Neuronal stem cell (in vitro differentiated cells): ENCODE measurements around the gene SLC16A7.

Experiments used
- DNase-seq: peaks from one replicate; pipeline ENCODE4 v3.0.0-alpha.2; 2013; ENCODE audit warnings: low spot score
- H2AFZ ChIP-seq: one replicate; pipeline ENCODE4 v1.6.1; 2013; ENCODE audit warnings: mild to moderate bottlenecking, low read length, inconsistent platforms
- H2AK5ac ChIP-seq: 2 replicates; pipeline ENCODE4 v1.6.1; 2013; ENCODE audit warnings: low read depth, mild to moderate bottlenecking, inconsistent platforms, low read length, moderate library complexity, mixed read lengths
- H2BK120ac ChIP-seq: 2 replicates; pipeline ENCODE4 v1.6.1; 2013; ENCODE audit warnings: low read depth, mild to moderate bottlenecking, inconsistent platforms, low read length, moderate library complexity, mixed read lengths
- H2BK12ac ChIP-seq: one replicate; pipeline ENCODE4 v1.6.1; 2013; ENCODE audit warnings: low read length, inconsistent platforms
- H2BK15ac ChIP-seq: 2 replicates; pipeline ENCODE4 v1.6.1; 2013; ENCODE audit warnings: mild to moderate bottlenecking, low read length, inconsistent platforms, mixed read lengths
- H2BK5ac ChIP-seq: one replicate; pipeline ENCODE4 v1.6.1; 2013; ENCODE audit warnings: inconsistent platforms, mild to moderate bottlenecking, low read length, moderate library complexity
- H3K14ac ChIP-seq: one replicate; pipeline ENCODE4 v1.6.1; 2013; ENCODE audit warnings: low read length, inconsistent platforms
- H3K18ac ChIP-seq: 2 replicates; pipeline ENCODE4 v1.6.1; 2013; ENCODE audit warnings: low read length, inconsistent platforms
- H3K23ac ChIP-seq: 2 replicates; pipeline ENCODE4 v1.6.1; 2013; ENCODE audit warnings: low read depth, mild to moderate bottlenecking, mixed read lengths, low read length, inconsistent platforms; ENCODE audit not compliant: poor library complexity
- H3K27ac ChIP-seq: replicated peaks from 3 replicates; pipeline ENCODE4 v1.5.1; 2013; ENCODE audit warnings: low read length, inconsistent platforms
- H3K27me3 ChIP-seq, 3 experiments: 2 replicates each; pipeline ENCODE4 v1.6.1; 2013; ENCODE audit warnings: low read length in 3 of 3, mild to moderate bottlenecking in 2 of 3, inconsistent platforms in 1 of 3, low read depth in 1 of 3, mixed read lengths in 1 of 3, moderate library complexity in 1 of 3; ENCODE audit not compliant: control insufficient read depth in 3 of 3, insufficient read depth in 3 of 3
- H3K36me3 ChIP-seq, 2 donors: replicated peaks in 1 of 2; 2 replicates each; pipeline ENCODE4 v1.6.1; 2013; ENCODE audit warnings: low read length in 2 of 2; ENCODE audit not compliant: control insufficient read depth in 2 of 2, insufficient read depth in 2 of 2
- H3K4ac ChIP-seq: 2 replicates; pipeline ENCODE4 v1.6.1; 2013; ENCODE audit warnings: inconsistent platforms, mild to moderate bottlenecking, low read length, moderate library complexity
- H3K4me1 ChIP-seq, 2 donors: 1 replicate in 1 of 2; 2 replicates in 1 of 2; pipeline ENCODE4 v1.6.1; 2013; ENCODE audit warnings: low read length in 2 of 2, low read depth in 1 of 2; ENCODE audit not compliant: control insufficient read depth in 2 of 2, insufficient read depth in 1 of 2
- H3K4me2 ChIP-seq: one replicate; pipeline ENCODE4 v1.6.1; 2013; ENCODE audit warnings: mild to moderate bottlenecking, low read length, inconsistent platforms; ENCODE audit not compliant: insufficient read depth, poor library complexity, severe bottlenecking
- H3K4me3 ChIP-seq, 2 donors: 2 replicates each; pipeline ENCODE4 v1.5.1; 2013; ENCODE audit warnings: low read length in 2 of 2, mild to moderate bottlenecking in 2 of 2, inconsistent platforms in 1 of 2, moderate library complexity in 1 of 2
- H3K79me1 ChIP-seq: one replicate; pipeline ENCODE4 v1.6.1; 2013; ENCODE audit warnings: low read depth, mild to moderate bottlenecking, inconsistent platforms, low read length, moderate library complexity
- H3K9ac ChIP-seq: one replicate; pipeline ENCODE4 v1.6.1; 2013; ENCODE audit warnings: mild to moderate bottlenecking, low read depth, low read length, inconsistent platforms; ENCODE audit not compliant: poor library complexity
- H3K9me3 ChIP-seq, 2 donors: replicated peaks in 1 of 2; 2 replicates each; pipeline versions ENCODE3 to v1.6.1; 2013; ENCODE audit warnings: low read length in 2 of 2, mild to moderate bottlenecking in 2 of 2, inconsistent platforms in 1 of 2, low read depth in 1 of 2, mixed read lengths in 1 of 2, moderate library complexity in 1 of 2; ENCODE audit not compliant: control insufficient read depth in 2 of 2, insufficient read depth in 1 of 2
- H4K8ac ChIP-seq: one replicate; pipeline ENCODE4 v1.6.1; 2013; ENCODE audit warnings: low read depth, mild to moderate bottlenecking, inconsistent platforms, low read length, moderate library complexity
- H4K91ac ChIP-seq: one replicate; pipeline ENCODE4 v1.6.1; 2013; ENCODE audit warnings: low read length, low read depth, mild to moderate bottlenecking, inconsistent platforms; ENCODE audit not compliant: poor library complexity
- WGBS, 2 donors: extraction: QIAGEN DNeasy Blood & Tissue Kit; methylation state at CpG; one replicate each; pipeline ENCODE4 v1.1.7; 2013; ENCODE audit warnings: missing lambda C conversion rate in 2 of 2, mixed read lengths in 1 of 2; ENCODE audit not compliant: insufficient read length in 2 of 2, insufficient replicate concordance in 1 of 2; ENCODE audit errors: extremely low coverage in 2 of 2; 5-methylcytosine and 5-hydroxymethylcytosine counted together

Gene SLC16A7

DNA sequence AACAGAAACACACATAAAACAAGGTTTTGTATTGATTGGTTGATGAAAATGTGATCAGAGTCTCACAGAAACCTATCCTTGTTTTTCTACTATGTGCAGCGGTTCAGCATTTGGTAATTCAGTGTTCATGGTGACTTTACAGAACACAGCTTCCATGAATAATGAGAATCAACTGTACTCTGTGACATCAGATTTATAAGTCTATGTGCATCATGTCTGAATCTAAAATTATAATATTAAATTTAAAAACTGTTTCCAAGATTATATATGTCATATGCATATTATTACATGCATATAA, 104.3 kb downstream of the SLC16A7 start:
- H2BK120ac ChIP-seq = no peak overlapping the region
- no peak overlapping the region for H3K4ac ChIP-seq
- H2BK5ac ChIP-seq = no peak overlapping the region
- H2BK12ac ChIP-seq = no peak overlapping the region
- no peak overlapping the region for H3K23ac ChIP-seq
- H2AK5ac ChIP-seq = no peak overlapping the region
- H2BK15ac ChIP-seq = no peak overlapping the region
- no peaks in the 10 kb centered on the region for H3K36me3 ChIP-seq
- no peak overlapping the region for H3K4me3 ChIP-seq
- H3K9me3 ChIP-seq = no peaks in the 10 kb centered on the region
- H3K14ac ChIP-seq = no peak overlapping the region
- no peaks in the 10 kb centered on the region for H3K27me3 ChIP-seq
- H3K79me1 ChIP-seq = no peaks in the 10 kb centered on the region
- no peak overlapping the region for H3K18ac ChIP-seq
- no peaks in the 10 kb centered on the region for H3K4me1 ChIP-seq
- no peak overlapping the region for H2AFZ ChIP-seq
- H4K8ac ChIP-seq = no peak overlapping the region
- no peak overlapping the region for H3K9ac ChIP-seq
- H3K27ac ChIP-seq = no peak overlapping the region
- no CpG with 5 or more reads among the region's 1 CpG for WGBS, 2 donors
- no peak for DNase-seq
- H4K91ac ChIP-seq = no peak overlapping the region
- H3K4me2 ChIP-seq = no peak overlapping the region

DNA sequence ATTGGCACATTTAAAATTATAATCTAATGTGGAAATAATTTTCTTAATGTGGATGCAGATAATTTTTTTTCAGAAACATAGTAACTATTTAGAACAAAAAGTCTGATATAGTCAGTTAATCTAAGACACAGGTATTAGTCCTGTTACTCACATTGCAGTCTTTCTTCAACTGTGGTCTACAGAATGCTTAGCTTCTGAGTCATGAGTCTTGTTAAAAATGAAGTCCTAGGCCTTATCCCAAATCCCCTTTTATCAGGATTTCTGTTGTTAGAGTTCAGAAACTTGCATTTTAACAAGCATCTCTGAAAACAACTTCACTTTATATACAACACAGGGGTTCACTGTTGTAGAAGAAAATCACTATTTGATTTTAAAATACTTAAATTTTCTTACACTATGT, 112.2 kb downstream of the SLC16A7 start:
- H3K79me1 ChIP-seq = no peaks in the 10 kb centered on the region
- no peak overlapping the region for H3K4me2 ChIP-seq
- no peak overlapping the region for H4K8ac ChIP-seq
- no peak overlapping the region for H3K4ac ChIP-seq
- DNase-seq = no peak
- H3K9me3 ChIP-seq = no peaks in the 10 kb centered on the region
- H2BK5ac ChIP-seq = no peak overlapping the region
- no peak overlapping the region for H2BK120ac ChIP-seq
- no peaks in the 10 kb centered on the region for H3K27me3 ChIP-seq
- H3K18ac ChIP-seq = no peak overlapping the region
- H3K14ac ChIP-seq = no peak overlapping the region
- H3K27ac ChIP-seq = no peak overlapping the region
- H4K91ac ChIP-seq = no peak overlapping the region
- H3K4me3 ChIP-seq = no peak overlapping the region
- no peak overlapping the region for H2AK5ac ChIP-seq
- no peak overlapping the region for H3K9ac ChIP-seq
- H3K23ac ChIP-seq = no peak overlapping the region
- no peak overlapping the region for H2AFZ ChIP-seq
- peaks cover 0 to 2% of the 10 kb centered on the region in 2 donors for H3K4me1 ChIP-seq
- H2BK15ac ChIP-seq = no peak overlapping the region
- H3K36me3 ChIP-seq = no peaks in the 10 kb centered on the region
- H2BK12ac ChIP-seq = no peak overlapping the region

DNA sequence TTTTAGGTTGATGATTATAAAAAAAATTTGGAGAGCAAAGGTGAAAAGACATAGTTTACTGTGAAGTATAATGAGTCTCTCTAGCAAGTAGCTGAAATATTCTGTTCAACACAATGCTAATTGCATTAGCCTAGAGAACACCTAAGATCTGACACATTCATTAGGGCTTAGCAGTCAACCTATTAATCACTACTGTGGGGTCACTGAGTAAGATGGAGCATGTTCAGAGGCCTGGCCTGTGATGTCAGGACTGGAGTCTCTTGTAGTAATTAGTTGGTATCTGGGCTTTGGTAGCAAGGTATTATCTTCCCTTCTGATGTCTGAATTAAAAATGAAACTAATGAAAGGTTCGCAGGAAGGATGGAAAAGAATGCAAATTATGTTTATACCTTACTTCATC, 112.7 kb downstream of the SLC16A7 start:
- Histone ChIP-seq H3K36me3 (no peaks in the 10 kb centered on the region), H3K79me1 (no peaks in the 10 kb centered on the region), H4K91ac (no peak overlapping the region), H4K8ac (no peak overlapping the region), H3K14ac (no peak overlapping the region), H3K27me3 (no peaks in the 10 kb centered on the region), H2AK5ac (no peak overlapping the region), H3K23ac (no peak overlapping the region), H3K4me1 (peaks cover 0 to 2% of the 10 kb centered on the region in 2 donors), H3K27ac (no peak overlapping the region), H3K9ac (no peak overlapping the region), H2BK12ac (no peak overlapping the region), H3K4me2 (no peak overlapping the region), H3K4ac (no peak overlapping the region), H3K9me3 (no peaks in the 10 kb centered on the region), H2AFZ (no peak overlapping the region), H2BK120ac (no peak overlapping the region), H3K4me3 (no peak overlapping the region), H2BK15ac (no peak overlapping the region), H2BK5ac (no peak overlapping the region), H3K18ac (no peak overlapping the region)
- no CpG with 5 or more reads among the region's 1 CpG for WGBS, 2 donors
- DNase-seq = peak; percentile 5

DNA sequence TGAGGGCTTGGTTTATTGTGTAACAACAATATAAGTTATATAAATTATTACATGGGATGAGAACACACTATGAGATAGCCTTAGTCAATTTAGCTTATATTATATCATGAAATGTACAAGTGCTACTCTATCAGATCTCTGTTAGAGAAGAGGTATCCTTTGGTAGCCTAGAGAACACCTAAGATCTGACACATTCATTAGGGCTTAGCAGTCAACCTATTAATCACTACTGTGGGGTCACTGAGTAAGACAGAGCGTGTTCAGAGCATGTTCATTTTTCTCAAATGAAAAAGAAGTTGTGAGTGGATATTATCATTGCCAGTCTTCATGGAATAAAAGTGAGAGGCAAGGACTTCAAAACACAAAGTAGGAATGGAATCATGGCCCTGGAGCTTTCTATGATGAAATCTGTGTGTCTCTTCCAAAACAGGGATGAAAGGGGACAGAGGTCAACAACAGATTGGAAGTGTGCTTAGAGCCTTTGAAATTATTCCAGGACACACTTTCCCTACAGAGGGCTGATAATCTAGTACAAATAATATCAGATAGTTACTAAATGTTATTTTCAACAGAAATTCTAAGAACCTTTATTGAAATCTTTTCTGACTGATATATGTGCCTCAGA, 114.3 kb downstream of the SLC16A7 start:
- no peak overlapping the region for H2BK15ac ChIP-seq
- H3K4me2 ChIP-seq = no peak overlapping the region
- no CpG with 5 or more reads among the region's 1 CpG for WGBS, 2 donors

More for the DNA sequence above, 114.3 kb downstream of the SLC16A7 start:
- no peak overlapping the region for H3K27ac ChIP-seq
- no peak overlapping the region for H3K23ac ChIP-seq
- no peak overlapping the region for H2AFZ ChIP-seq
- H3K9ac ChIP-seq = no peak overlapping the region
- H3K9me3 ChIP-seq = no peaks in the 10 kb centered on the region
- H3K4me3 ChIP-seq = no peak overlapping the region
- H3K36me3 ChIP-seq = no peaks in the 10 kb centered on the region
- no peak overlapping the region for H4K8ac ChIP-seq
- no peak overlapping the region for H2BK12ac ChIP-seq
- no peak overlapping the region for H2BK120ac ChIP-seq
- no peak overlapping the region for H3K4ac ChIP-seq
- no peak for DNase-seq
- H4K91ac ChIP-seq = no peak overlapping the region
- H2BK5ac ChIP-seq = no peak overlapping the region
- H3K4me1 ChIP-seq = peaks cover 0 to 2% of the 10 kb centered on the region in 2 donors
- H2AK5ac ChIP-seq = no peak overlapping the region
- no peaks in the 10 kb centered on the region for H3K79me1 ChIP-seq
- H3K14ac ChIP-seq = no peak overlapping the region
- H3K27me3 ChIP-seq = no peaks in the 10 kb centered on the region
- no peak overlapping the region for H3K18ac ChIP-seq
